Effector CD8-positive, alpha-beta T cell (primary cell): ENCODE results near the gene TRPM4.
"Not testable (repeated sequence)": the region's sequence is repeated elsewhere in the genome, so short reads cannot be mapped to it uniquely, and the experiment has no call there.

Experiments
- DNase-seq: peaks from one replicate; lab custom pipeline; 2025; lab: John Stamatoyannopoulos, UW

Gene TRPM4

GRCh38 chr19:49127225-49127624 lies 30.4 kb upstream of the TRPM4 start:
- not testable (repeated sequence) for DNase-seq

GRCh38 chr19:49127674-49128544 lies 29.7 kb upstream of the TRPM4 start:
- peak; percentile 95 for DNase-seq

GRCh38 chr19:49128545-49129237 lies 28.9 kb upstream of the TRPM4 start:
- no peak for DNase-seq

DNA sequence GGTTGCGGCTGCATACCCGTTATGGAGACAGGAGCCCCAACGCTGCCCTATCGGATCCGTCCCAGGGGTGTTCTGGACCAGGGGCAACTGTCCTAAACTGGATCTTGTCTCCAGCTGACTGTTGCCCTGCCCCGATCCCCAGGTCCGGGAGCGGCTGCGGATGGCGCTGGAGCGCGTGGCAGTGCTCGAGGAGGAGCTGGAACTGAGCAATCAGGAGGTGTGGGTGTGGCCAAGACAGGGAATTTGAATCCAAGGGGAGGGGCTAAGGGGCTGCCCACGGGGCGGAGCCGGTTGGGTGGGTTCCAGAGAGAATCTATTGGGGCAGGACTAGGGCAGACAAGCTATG lies 28.4 kb upstream of the TRPM4 start:
- no peak for DNase-seq

DNA sequence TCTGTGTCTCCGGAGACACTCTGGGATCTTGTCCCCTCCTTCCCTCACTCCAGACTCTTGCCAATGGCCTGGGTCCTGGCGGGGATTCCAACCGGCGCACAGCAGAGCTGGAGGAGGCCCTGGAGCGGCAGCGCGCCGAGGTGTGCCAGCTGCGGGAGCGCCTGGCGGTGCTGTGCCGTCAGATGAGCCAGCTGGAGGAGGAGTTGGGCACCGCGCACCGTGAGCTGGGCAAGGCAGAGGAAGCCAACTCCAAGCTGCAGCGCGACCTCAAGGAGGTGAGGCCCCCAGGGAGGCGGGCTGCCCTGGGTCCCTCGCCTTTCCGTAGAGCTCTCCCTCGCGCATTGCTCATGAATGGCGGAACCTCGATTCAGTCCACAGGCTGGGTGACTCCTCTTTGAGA lies 27.3 kb upstream of the TRPM4 start:
- DNase-seq, result no peak

DNA sequence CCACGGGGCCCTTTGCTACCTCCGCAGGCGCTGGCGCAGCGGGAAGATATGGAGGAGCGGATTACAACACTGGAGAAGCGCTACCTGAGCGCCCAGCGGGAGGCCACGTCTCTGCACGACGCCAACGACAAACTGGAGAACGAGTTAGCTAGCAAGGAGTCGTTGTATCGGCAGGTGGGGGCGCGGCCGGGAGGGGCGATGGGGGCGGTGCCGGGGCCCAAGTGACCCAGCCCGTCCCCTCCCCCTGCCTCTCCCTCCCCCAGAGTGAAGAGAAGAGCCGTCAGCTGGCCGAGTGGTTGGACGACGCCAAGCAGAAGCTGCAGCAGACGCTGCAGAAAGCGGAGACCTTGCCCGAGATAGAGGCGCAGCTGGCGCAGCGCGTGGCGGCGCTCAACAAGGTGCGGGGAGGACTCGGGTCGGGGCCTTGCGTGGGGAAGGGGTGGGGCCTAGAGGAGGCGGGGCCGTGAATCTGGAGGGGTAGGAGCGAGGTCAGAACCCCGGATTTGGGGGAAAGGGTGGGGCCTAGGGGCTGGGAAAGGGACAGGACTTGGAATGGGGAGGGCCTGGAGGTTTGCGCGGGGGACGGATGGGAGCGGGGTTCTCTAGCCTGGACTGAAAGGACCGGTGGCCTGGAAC lies 24.5 kb upstream of the TRPM4 start:
- peak; percentile 32 for DNase-seq

DNA sequence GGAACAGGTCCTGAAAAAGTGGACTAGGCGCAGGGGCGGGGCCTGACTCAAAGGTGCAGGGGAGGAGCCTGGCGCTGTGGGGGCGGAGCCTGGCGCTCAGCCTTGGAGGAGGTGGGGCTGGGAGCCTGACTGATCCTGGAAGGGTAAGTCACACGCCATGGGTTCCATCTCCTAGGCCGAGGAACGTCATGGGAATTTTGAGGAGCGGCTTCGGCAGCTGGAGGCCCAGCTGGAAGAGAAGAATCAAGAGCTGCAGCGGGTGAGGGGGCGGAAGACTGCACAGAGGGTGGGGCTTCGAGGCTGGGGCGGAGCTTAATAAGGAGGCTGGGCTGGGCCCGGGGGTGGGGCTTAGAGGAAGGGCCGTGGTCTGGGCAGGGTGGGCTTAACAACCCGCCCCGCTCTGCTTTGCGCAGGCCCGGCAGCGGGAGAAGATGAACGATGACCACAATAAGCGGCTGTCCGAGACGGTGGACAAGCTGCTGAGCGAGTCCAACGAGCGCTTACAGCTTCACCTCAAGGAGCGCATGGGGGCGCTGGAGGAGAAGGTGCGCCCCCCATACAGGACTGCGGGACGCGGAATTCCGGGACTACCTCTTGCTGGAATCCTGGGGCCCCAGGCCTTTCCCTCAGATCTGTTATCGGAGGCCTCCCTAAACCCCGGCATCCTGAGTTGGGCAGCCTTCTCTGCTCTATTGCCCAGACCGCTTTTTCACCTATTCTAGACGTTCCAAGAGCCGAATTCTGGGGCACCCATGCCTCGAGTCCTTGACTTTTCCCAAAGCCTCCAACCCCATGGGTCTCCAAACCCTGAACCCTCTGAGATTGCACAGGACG lies 23.8 kb upstream of the TRPM4 start:
- DNase-seq, result peak; percentile 41

GRCh38 chr19:49135686-49136085 lies 21.9 kb upstream of the TRPM4 start:
- no peak for DNase-seq

DNA sequence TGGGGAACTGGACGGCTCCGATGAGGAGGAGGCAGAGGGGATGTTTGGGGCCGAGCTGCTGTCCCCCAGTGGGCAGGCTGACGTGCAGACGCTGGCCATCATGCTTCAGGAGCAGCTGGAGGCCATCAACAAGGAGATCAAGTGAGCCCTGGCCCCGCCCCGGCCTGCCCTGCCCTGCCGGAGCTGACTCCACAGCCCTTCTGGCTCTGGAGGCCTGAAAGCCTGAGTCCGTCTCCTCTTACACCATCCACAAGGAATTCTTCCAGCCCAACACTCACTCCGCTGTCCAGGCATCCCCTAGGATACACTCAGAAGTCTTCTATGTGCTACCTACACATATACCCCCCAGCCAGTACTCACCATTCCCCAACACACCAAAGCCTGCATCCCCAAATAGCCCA lies 20.8 kb upstream of the TRPM4 start:
- DNase-seq, result no peak

DNA sequence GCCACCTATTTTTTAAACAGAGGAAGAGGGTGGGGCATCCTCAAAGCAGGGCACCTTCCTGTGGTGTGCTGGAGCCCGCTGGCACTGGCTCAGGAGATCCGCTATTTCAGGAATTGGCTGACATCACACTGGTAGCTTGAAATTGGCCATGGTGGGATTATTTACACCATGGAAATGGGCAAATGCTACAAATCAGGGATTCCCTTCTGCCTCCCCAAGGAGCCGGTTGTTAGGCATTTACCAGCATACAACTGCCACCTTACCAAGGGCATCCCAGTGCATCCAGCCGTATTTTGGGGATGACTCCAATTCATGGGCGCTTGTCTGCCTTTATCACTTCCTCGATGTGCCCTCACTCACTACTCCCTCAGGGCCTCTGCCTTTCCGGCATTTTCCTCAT lies 16.6 kb upstream of the TRPM4 start:
- no peak for DNase-seq

- DNase-seq, result no peak
These were observed 16.2 kb upstream of the TRPM4 start for GRCh38 chr19:49141352-49141751.

GRCh38 chr19:49142866-49143335 lies 14.7 kb upstream of the TRPM4 start:
- peak; percentile 41 for DNase-seq

DNA sequence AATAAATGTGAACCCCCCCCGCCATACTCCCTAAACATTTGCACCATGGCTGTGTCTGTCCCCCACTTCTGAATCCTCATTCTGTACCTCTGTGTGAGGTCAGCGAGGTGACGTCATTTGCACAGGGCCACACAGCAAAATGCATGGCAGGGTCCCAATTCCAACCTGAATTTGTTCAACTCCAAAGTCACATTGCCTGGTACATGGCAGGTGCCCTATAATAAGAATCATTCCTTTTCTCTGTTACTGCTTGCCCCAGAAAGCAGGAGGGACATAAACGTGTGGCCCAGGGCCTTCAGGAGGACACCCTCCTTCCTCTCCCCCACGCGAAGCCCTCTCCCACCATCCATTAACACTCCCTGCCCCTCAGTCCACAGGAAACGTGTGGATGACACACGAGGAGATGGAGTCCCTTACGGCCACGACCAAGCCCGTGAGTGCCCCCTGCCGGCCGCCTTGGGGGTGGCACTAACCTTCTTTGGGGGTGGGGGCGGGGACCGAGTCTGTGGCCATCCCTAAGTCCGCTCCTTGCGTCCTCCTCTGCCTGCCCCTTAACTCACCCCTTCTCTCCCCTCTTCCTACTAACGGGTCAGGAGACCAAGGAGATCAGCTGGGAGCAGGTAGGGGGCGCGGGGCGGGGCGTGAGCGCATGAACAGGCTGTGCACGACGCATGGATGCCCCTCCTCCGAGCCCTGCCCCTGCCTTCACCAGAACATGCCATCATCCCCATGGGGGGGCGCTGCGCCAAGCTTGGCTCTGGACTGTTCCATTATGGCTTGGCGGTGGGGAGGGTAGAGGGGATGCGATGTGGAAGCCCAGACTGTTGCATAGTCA lies 11.8 kb upstream of the TRPM4 start:
- DNase-seq, result peak; percentile 77

GRCh38 chr19:49146408-49146770 lies 11.2 kb upstream of the TRPM4 start:
- DNase-seq, result not testable (repeated sequence)

GRCh38 chr19:49148044-49148682 lies 9.4 kb upstream of the TRPM4 start:
- no peak for DNase-seq

GRCh38 chr19:49148784-49149651 lies 8.6 kb upstream of the TRPM4 start:
- peak; percentile 79 for DNase-seq

GRCh38 chr19:49149652-49150105 lies 7.9 kb upstream of the TRPM4 start:
- no peak for DNase-seq

GRCh38 chr19:49150106-49150943 lies 7.3 kb upstream of the TRPM4 start:
- peak; percentile 23 for DNase-seq

DNA sequence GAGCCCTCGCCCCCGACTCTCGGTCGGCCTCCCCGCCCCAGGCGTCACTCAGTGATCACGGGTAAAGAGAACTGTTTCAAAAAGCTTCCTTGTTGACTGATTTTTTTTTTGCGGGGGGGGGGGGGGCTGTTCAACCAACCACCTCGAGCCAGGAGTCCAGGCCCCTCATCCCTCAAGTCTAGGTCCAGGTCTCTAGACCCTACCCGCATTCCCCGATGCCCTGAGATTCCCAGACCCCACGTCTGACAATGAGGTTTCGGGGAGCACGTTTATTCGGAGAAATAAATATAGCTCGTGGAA lies 6.7 kb upstream of the TRPM4 start:
- no peak for DNase-seq
